GM19193 (cell line): ENCODE data around the gene ATF7IP2.

ENCODE experiments used
- POLR2A ChIP-seq: IDR thresholded peaks from 4 replicates; pipeline ENCODE4 v1.6.1; 2011; ENCODE audit not compliant: insufficient read depth, insufficient read length; ENCODE audit errors: extremely low read depth

ATF7IP2 gene

DNA sequence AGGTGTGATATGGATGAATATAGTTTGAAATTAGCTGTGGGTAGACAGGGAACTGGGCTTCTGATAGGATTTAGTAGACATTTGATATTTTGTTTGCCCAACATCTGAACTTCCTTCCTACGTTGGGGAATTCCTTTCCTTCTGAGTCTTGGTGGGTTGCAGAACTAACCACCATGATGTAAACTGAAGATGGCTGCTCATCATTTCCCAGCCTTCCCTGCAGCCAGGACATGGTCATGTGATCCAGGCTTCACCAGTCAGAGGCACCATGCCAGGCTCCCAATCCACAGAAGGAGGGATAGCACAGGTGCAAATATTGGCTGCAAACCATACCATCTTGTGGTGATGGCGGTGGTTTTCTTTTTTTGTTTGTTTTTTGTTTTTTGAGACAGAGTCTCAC lies 137.1 kb downstream of the ATF7IP2 start:
- no peak for TF ChIP-seq POLR2A

- no peak for TF ChIP-seq POLR2A
Observed at GRCh38 chr16:10525214-10525825, 139.5 kb downstream of the ATF7IP2 start.

- no peak for TF ChIP-seq POLR2A
Observed at GRCh38 chr16:10526962-10527361, 141.1 kb downstream of the ATF7IP2 start.

DNA sequence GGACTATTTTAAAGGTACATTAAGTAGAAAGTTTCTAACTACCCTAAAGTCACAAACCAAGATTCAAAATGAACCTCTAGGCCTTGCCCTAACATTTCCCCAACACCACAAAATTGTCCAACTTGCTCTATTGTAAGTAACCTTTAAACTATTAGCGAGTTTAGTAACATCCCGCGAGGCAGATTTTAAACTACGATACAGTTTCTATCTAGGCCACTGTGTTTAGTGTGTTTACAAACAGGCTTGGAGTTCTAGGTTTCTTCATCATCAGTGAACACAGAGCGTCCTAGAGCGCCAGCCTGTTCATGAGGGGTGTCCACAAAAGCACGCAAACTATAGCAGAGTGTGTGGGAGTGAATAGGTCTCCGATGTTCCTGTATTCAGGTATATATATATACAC lies 142.8 kb downstream of the ATF7IP2 start:
- no peak for TF ChIP-seq POLR2A

GRCh38 chr16:10529895-10530669 lies 144.2 kb downstream of the ATF7IP2 start:
- TF ChIP-seq POLR2A, result no peak

GRCh38 chr16:10530685-10531084 lies 144.8 kb downstream of the ATF7IP2 start:
- TF ChIP-seq POLR2A, result no peak

DNA sequence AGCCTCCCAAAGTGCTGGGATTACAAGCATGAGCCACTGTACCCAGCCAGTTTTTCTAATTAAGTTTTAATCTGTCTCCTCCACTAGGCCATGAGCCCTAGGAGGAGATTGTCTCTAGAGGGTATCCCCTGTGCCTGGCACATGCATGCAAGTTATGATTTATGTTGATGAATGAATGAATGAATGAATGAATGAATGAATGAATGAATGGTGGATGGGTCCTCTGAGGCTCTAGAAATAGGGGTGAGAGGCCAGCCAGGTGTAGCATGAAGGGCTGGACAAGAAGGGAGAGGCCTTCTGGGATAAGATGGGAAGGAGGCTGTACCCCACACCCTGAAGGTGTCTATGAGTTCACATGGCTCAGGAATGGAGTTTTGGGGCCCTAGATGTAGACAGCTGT lies 145.7 kb downstream of the ATF7IP2 start:
- TF ChIP-seq POLR2A, result no peak
